IMR-90 (cell line): ENCODE data around the gene MFRP. TPM values are rescaled to one million over a fixed set of nuclear protein-coding genes. Genes with fewer than 3 reads are reported as not detected.

Experiments
- ATAC-seq: fragments of 200-7000 bp; cut with Tn5 transposase; 2 replicates; pipeline ENCODE4 v1.9.1; 2020; ENCODE audit warnings: low read depth, mild to moderate bottlenecking, moderate library complexity
- BruUV-seq: library from RNA; stranded (reverse); fragments of 400-500 nt; replicated peaks from 2 replicates; lab custom pipeline; 2021; lab: Mats Ljungman, UMichigan
- CTCF ChIA-PET: fragments of 300-600 bp; formaldehyde crosslinking; extraction: SDS; loops from one replicate; lab custom pipeline; 2021; ENCODE audit warnings: antibody characterized with exemption; lab: Yijun Ruan, JAX
- POLR2A ChIA-PET: fragments of 300-600 bp; sonication (Branson Sonifier 250); formaldehyde crosslinking; loops from one replicate; lab custom pipeline; 2022; ENCODE audit warnings: antibody characterized with exemption; ENCODE audit not compliant: unreplicated experiment; lab: Charles Lee
- DNase-seq: peaks from one replicate; pipeline ENCODE4 v3.0.0; 2013
- H2AFZ ChIP-seq: replicated peaks from 2 replicates; pipeline ENCODE3; 2013; ENCODE audit warnings: low read length, mild to moderate bottlenecking; ENCODE audit not compliant: poor library complexity
- H2AK5ac ChIP-seq: 2 replicates; pipeline ENCODE4 v1.6.1; 2013; ENCODE audit warnings: low read depth, low read length, inconsistent platforms
- H2AK9ac ChIP-seq: replicated peaks from 2 replicates; pipeline ENCODE3; 2013; ENCODE audit warnings: mild to moderate bottlenecking, low read depth, low read length, moderate library complexity; ENCODE audit not compliant: poor library complexity
- H2BK120ac ChIP-seq: 2 replicates; pipeline ENCODE4 v1.6.1; 2013; ENCODE audit warnings: low read depth, low read length, inconsistent platforms
- H2BK15ac ChIP-seq: 3 replicates; pipeline ENCODE4 v1.6.1; 2013; ENCODE audit warnings: low read depth, low read length, inconsistent platforms
- H2BK20ac ChIP-seq: 2 replicates; pipeline ENCODE4 v1.6.1; 2013; ENCODE audit warnings: low read depth, mild to moderate bottlenecking, inconsistent platforms, low read length, moderate library complexity
- H2BK5ac ChIP-seq: 2 replicates; pipeline ENCODE4 v1.6.1; 2013; ENCODE audit warnings: mild to moderate bottlenecking, low read depth, low read length, inconsistent platforms; ENCODE audit not compliant: poor library complexity, severe bottlenecking
- H3K14ac ChIP-seq: replicated peaks from 2 replicates; pipeline ENCODE4 v1.6.1; 2013; ENCODE audit warnings: low read depth, low read length, inconsistent platforms
- H3K18ac ChIP-seq: 2 replicates; pipeline ENCODE4 v1.6.1; 2013; ENCODE audit warnings: low read depth, low read length, control low read depth
- H3K23ac ChIP-seq: 2 replicates; pipeline ENCODE4 v1.6.1; 2013; ENCODE audit warnings: low read depth, low read length, inconsistent platforms
- H3K27ac ChIP-seq: 2 replicates; pipeline ENCODE4 v1.5.1; 2013; ENCODE audit warnings: mild to moderate bottlenecking, control low read depth, low read length; ENCODE audit not compliant: insufficient read depth
- H3K27me3 ChIP-seq: 2 replicates; pipeline ENCODE4 v1.6.1; 2013; ENCODE audit warnings: low read length; ENCODE audit not compliant: control insufficient read depth, insufficient read depth
- H3K36me3 ChIP-seq: 2 replicates; pipeline ENCODE4 v1.6.1; 2013; ENCODE audit warnings: low read length, mixed read lengths; ENCODE audit not compliant: control insufficient read depth, insufficient read depth
- H3K4ac ChIP-seq: 2 replicates; pipeline ENCODE4 v1.6.1; 2013; ENCODE audit warnings: low read depth, low read length, inconsistent platforms
- H3K4me1 ChIP-seq: 2 replicates; pipeline ENCODE4 v1.6.1; 2013; ENCODE audit warnings: low read length, mixed read lengths; ENCODE audit not compliant: control insufficient read depth, insufficient read depth
- H3K4me2 ChIP-seq: 2 replicates; pipeline ENCODE4 v1.6.1; 2013; ENCODE audit warnings: low read depth, mild to moderate bottlenecking, control low read depth, low read length, moderate library complexity
- H3K4me3 ChIP-seq: 2 replicates; pipeline ENCODE4 v1.5.1; 2013; ENCODE audit warnings: low read depth, mild to moderate bottlenecking, control low read depth, low read length, moderate library complexity; ENCODE audit not compliant: insufficient read depth
- H3K56ac ChIP-seq: 2 replicates; pipeline ENCODE4 v1.6.1; 2013; ENCODE audit warnings: low read length, inconsistent platforms; ENCODE audit not compliant: insufficient read depth; ENCODE audit errors: extremely low read depth
- H3K79me1 ChIP-seq, 2 experiments: 2 replicates each; pipeline ENCODE4 v1.6.1; 2013; ENCODE audit warnings: low read length in 2 of 2, inconsistent platforms in 1 of 2, low read depth in 1 of 2
- H3K9ac ChIP-seq: 2 replicates; pipeline ENCODE4 v1.6.1; 2013; ENCODE audit warnings: low read depth, low read length, control low read depth
- H3K9me1 ChIP-seq: 2 replicates; pipeline ENCODE4 v1.6.1; 2013; ENCODE audit warnings: low read length, inconsistent platforms; ENCODE audit not compliant: insufficient read depth
- H3K9me3 ChIP-seq: 2 replicates; pipeline ENCODE4 v1.6.1; 2013; ENCODE audit warnings: low read length; ENCODE audit not compliant: control insufficient read depth, insufficient read depth
- H4K20me1 ChIP-seq: 2 replicates; pipeline ENCODE4 v1.6.1; 2013; ENCODE audit warnings: low read length, inconsistent platforms; ENCODE audit not compliant: insufficient read depth
- H4K5ac ChIP-seq: 2 replicates; pipeline ENCODE4 v1.6.1; 2013; ENCODE audit warnings: mild to moderate bottlenecking, low read depth, low read length, control low read depth
- H4K8ac ChIP-seq, 2 experiments: 2 replicates each; pipeline ENCODE4 v1.6.1; 2013; ENCODE audit warnings: low read depth in 2 of 2, low read length in 2 of 2, control low read depth in 1 of 2, inconsistent platforms in 1 of 2
- H4K91ac ChIP-seq: 2 replicates; pipeline ENCODE4 v1.6.1; 2013; ENCODE audit warnings: low read depth, low read length, inconsistent platforms; ENCODE audit not compliant: insufficient read depth
- CHD1 ChIP-seq: IDR thresholded peaks from 2 replicates; pipeline ENCODE4 v1.6.1; 2012; ENCODE audit warnings: low read depth, low read length, improper control_type of control experiment
- ELK1 ChIP-seq: fragments of 150-350 bp; IDR thresholded peaks from 2 replicates; pipeline ENCODE4 v1.6.1; 2016; ENCODE audit warnings: low read depth, mild to moderate bottlenecking, low read length, moderate library complexity, borderline replicate concordance
- FOS ChIP-seq: fragments of 150-350 bp; IDR thresholded peaks from 2 replicates; pipeline ENCODE4 v1.6.1; 2016; ENCODE audit warnings: low read depth, low read length
- MAFK ChIP-seq: IDR thresholded peaks from 2 replicates; pipeline ENCODE4 v1.6.1; 2012; ENCODE audit warnings: low read depth, low read length, improper control_type of control experiment
- MAZ ChIP-seq: IDR thresholded peaks from 2 replicates; pipeline ENCODE4 v1.6.1; 2012; ENCODE audit warnings: low read depth, mild to moderate bottlenecking, low read length, improper control_type of control experiment, moderate library complexity, borderline replicate concordance
- MXI1 ChIP-seq: IDR thresholded peaks from 2 replicates; pipeline ENCODE4 v1.6.1; 2012; ENCODE audit warnings: low read depth, mild to moderate bottlenecking, low read length, moderate library complexity, borderline replicate concordance
- NFE2L2 ChIP-seq: fragments of 150-350 bp; IDR thresholded peaks from 2 replicates; pipeline ENCODE4 v1.6.1; 2016; ENCODE audit warnings: low read depth, mild to moderate bottlenecking, low read length
- POLR2A ChIP-seq: IDR thresholded peaks from 2 replicates; pipeline ENCODE4 v1.6.1; 2012; ENCODE audit warnings: mild to moderate bottlenecking, low read depth, low read length
- RAD21 ChIP-seq: IDR thresholded peaks from 2 replicates; pipeline ENCODE4 v1.6.1; 2012; ENCODE audit warnings: low read length, improper control_type of control experiment
- RCOR1 ChIP-seq: IDR thresholded peaks from 2 replicates; pipeline ENCODE4 v1.6.1; 2012; ENCODE audit warnings: mild to moderate bottlenecking, low read length, improper control_type of control experiment; ENCODE audit not compliant: insufficient replicate concordance
- RFX5 ChIP-seq: IDR thresholded peaks from 2 replicates; pipeline ENCODE4 v1.8.0; 2012; ENCODE audit warnings: low read depth, mild to moderate bottlenecking, low read length, moderate library complexity
- SMC3 ChIP-seq: fragments of 150-350 bp; IDR thresholded peaks from 2 replicates; pipeline ENCODE4 v1.6.1; 2016; ENCODE audit warnings: low read depth, mild to moderate bottlenecking, antibody characterized with exemption, low read length, moderate library complexity
- WGBS, 2 experiments: methylation state at CpG; one replicate each; pipeline versions ENCODE4 v1.1.5 to v1.1.7; 2013; ENCODE audit warnings: missing lambda C conversion rate in 2 of 2; ENCODE audit not compliant: insufficient read length in 1 of 2; ENCODE audit errors: extremely low coverage in 2 of 2; 5-methylcytosine and 5-hydroxymethylcytosine counted together
- dilution Hi-C: fragments of 300-500 bp; cut with HindIII; formaldehyde crosslinking; loops from one replicate; pipeline ENCODE4 v1.14.3; 2018; ENCODE audit warnings: low sequenced_read_pairs; ENCODE audit not compliant: unreplicated experiment
- in situ Hi-C: fragments of 300-500 bp; cut with MboI; formaldehyde crosslinking; loops from 3 replicates; pipeline ENCODE4 v1.14.3; 2019; ENCODE audit warnings: low sequenced_read_pairs, inconsistent platforms, mixed read lengths
- intact Hi-C: fragments of 100-400 bp; cut with micrococcal nuclease; formaldehyde crosslinking; loops from 2 replicates; pipeline ENCODE4 v1.10.0; 2022
- polyA plus RNA-seq, 3 experiments: library from polyadenylated mRNA; depleted of rRNA; stranded (reverse); fragments of >200 nt; gene quantifications; 2 replicates each; pipeline ENCODE4 v1.2.3, GENCODE V29; 2012; ENCODE audit warnings: low replicate concordance in 1 of 3
- total RNA-seq: library from RNA; depleted of rRNA; stranded (reverse); fragments of >200 nt; gene quantifications from 2 replicates; pipeline ENCODE4 v1.2.3, GENCODE V29; 2012

Gene MFRP
- total and polyA plus RNA-seq, 2 of the 4 experiments (the other 2 are of a cell fraction), result not detected

GRCh38 chr11:119381181-119381988, 34.9 kb upstream of the MFRP start, which contains the start of gene USP2 (continued):
- TF ChIP-seq ELK1, result no peak

- peak overlapping the region; percentile 10 for H2AK9ac ChIP-seq
- H3K4ac ChIP-seq, result 0 out of 2 replicates have a peak overlapping the region, but pooled peaks have one; percentile 57
- peak overlapping the region; percentile 15; the same call in 1 of the 2 replicates for H2AK5ac ChIP-seq
- H3K36me3 ChIP-seq, result no peaks in the 10 kb centered on the region
- peak overlapping the region; percentile 98 for H2AFZ ChIP-seq
- H4K8ac ChIP-seq, result no peak overlapping the region
- H3K4me1 ChIP-seq, result peaks cover 16% of the 10 kb centered on the region
- peak overlapping the region; percentile 54; the same call in 1 of the 2 replicates for H3K14ac ChIP-seq
- ATAC-seq, result no peak
- H3K56ac ChIP-seq, result no peak overlapping the region
- ChIA-PET CTCF (interaction anchor here (0.8 to 3.2 kb wide), 11 partner anchors 9 to 348 kb away, joined by 3 to 23 read pairs (median 4); partner anchors contain the start of genes C1QTNF5 and NECTIN1), POLR2A (no interaction called here)
- peak overlapping the region; percentile 11; the same call in 1 of the 3 replicates for H2BK15ac ChIP-seq
- H3K27me3 ChIP-seq, result peaks cover 19% of the 10 kb centered on the region
- intact Hi-C loops (loop anchor here (1.0 to 2.0 kb wide), 2 partner anchors 42 to 93 kb away; partner anchors contain the start of gene THY1), dilution Hi-C loops (no loop called here), in situ Hi-C loops (no loop called here)
- H3K79me1 ChIP-seq, result no peaks in the 10 kb centered on the region
- H3K4me3 ChIP-seq, result peak overlapping the region; percentile 50
- no peak overlapping the region for H2BK120ac ChIP-seq
- H3K18ac ChIP-seq, result no peak overlapping the region
- no peak overlapping the region for H4K91ac ChIP-seq
- no peaks in the 10 kb centered on the region for H3K9me3 ChIP-seq
- no peak overlapping the region for H2BK20ac ChIP-seq
- peak overlapping the region; percentile 83 for H3K4me2 ChIP-seq
- no peak for DNase-seq
- H3K27ac ChIP-seq, result no peak overlapping the region
- H3K23ac ChIP-seq, result no peak overlapping the region
- H3K9ac ChIP-seq, result no peak overlapping the region
- no peaks in the 10 kb centered on the region for H4K20me1 ChIP-seq
- no TSS peak for BruUV-seq
- H2BK5ac ChIP-seq, result no peak overlapping the region
- H3K9me1 ChIP-seq, result no peaks in the 10 kb centered on the region; the same call in 1 of the 2 replicates
- H4K5ac ChIP-seq, result no peak overlapping the region
- no CpG with 5 or more reads among the region's 10 CpGs for WGBS, 2 experiments
- TF ChIP-seq MAFK (no peak), RCOR1 (no peak), FOS (no peak), MAZ (no peak), SMC3 (no peak), RAD21 (no peak), NFE2L2 (no peak), RFX5 (no peak), ELK1 (no peak), MXI1 (no peak), POLR2A (no peak), CHD1 (no peak)
These were observed 34.3 kb upstream of the MFRP start for GRCh38 chr11:119380827-119381180.
